Ishikawa (cell line): ENCODE results near the gene ENPEP.

Source experiments
- CEBPB ChIP-seq: IDR thresholded peaks from 2 replicates; pipeline ENCODE4 v1.6.1; 2012
- CREB1 ChIP-seq: IDR thresholded peaks from 2 replicates; pipeline ENCODE4 v1.6.1; 2012; ENCODE audit warnings: low read depth
- EGR1 ChIP-seq: IDR thresholded peaks from 2 replicates; pipeline ENCODE4 v1.6.1; 2012
- EP300 ChIP-seq: IDR thresholded peaks from 2 replicates; pipeline ENCODE4 v1.6.1; 2012; ENCODE audit warnings: borderline replicate concordance
- FOXM1 ChIP-seq: IDR thresholded peaks from 2 replicates; pipeline ENCODE4 v1.6.1; 2012; ENCODE audit warnings: low read depth, borderline replicate concordance
- NFIC ChIP-seq: IDR thresholded peaks from 2 replicates; pipeline ENCODE4 v1.6.1; 2012
- RAD21 ChIP-seq: IDR thresholded peaks from 2 replicates; pipeline ENCODE4 v1.6.1; 2012; ENCODE audit warnings: low read depth
- TAF1 ChIP-seq: IDR thresholded peaks from 2 replicates; pipeline ENCODE4 v1.6.1; 2012; ENCODE audit warnings: low read depth, mild to moderate bottlenecking
- TCF12 ChIP-seq: IDR thresholded peaks from 2 replicates; pipeline ENCODE4 v1.6.1; 2012; ENCODE audit warnings: low read depth
- TEAD4 ChIP-seq: IDR thresholded peaks from 2 replicates; pipeline ENCODE4 v1.6.1; 2012
- YY1 ChIP-seq: IDR thresholded peaks from 2 replicates; pipeline ENCODE4 v1.6.1; 2012; ENCODE audit warnings: low read depth
- ZBTB7A ChIP-seq: IDR thresholded peaks from 2 replicates; pipeline ENCODE4 v1.6.1; 2012; ENCODE audit warnings: low read depth
- TF ChIP-seq, protein P1 (sequence below): IDR thresholded peaks from 2 replicates; pipeline ENCODE4 v1.6.1; 2012
- TF ChIP-seq, protein P2 (sequence below): IDR thresholded peaks from 2 replicates; pipeline ENCODE4 v1.6.1; 2012; ENCODE audit warnings: low read depth, mild to moderate bottlenecking
- TF ChIP-seq, protein P3 (sequence below): IDR thresholded peaks from 2 replicates; pipeline ENCODE4 v1.6.1; 2012

ENPEP gene

DNA sequence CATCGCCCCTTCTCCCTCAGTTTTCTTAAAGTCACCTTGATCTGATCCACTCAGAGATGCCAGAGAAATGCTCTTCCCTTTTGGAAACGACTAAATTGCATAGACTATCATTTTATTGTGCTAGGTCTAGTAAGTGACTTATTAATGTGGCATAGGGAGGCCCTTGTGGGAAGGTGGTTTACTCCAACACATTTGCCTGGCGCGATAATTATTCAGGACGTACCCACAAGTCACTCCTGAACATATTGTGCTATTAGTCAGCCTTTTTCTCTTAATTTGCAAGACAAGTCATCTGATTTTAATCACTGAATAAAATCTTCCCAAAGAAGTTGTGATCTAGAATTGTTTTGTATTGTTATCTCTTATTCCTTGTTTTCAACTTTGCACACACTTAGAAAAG lies 7.6 kb downstream of the ENPEP start:
- TF ChIP-seq CREB1, result no peak
- TF ChIP-seq RAD21, result no peak
- no peak for TF ChIP-seq NFIC
- no peak for TF ChIP-seq TCF12
- no peak for TF ChIP-seq CEBPB
- TF ChIP-seq TEAD4, result no peak
- no peak for TF ChIP-seq YY1
- TF ChIP-seq TAF1, result no peak
- no peak for TF ChIP-seq EP300
- TF ChIP-seq, protein P1, sequence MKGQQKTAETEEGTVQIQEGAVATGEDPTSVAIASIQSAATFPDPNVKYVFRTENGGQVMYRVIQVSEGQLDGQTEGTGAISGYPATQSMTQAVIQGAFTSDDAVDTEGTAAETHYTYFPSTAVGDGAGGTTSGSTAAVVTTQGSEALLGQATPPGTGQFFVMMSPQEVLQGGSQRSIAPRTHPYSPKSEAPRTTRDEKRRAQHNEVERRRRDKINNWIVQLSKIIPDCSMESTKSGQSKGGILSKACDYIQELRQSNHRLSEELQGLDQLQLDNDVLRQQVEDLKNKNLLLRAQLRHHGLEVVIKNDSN, result no peak
- no peak for TF ChIP-seq ZBTB7A
- TF ChIP-seq, protein P2, sequence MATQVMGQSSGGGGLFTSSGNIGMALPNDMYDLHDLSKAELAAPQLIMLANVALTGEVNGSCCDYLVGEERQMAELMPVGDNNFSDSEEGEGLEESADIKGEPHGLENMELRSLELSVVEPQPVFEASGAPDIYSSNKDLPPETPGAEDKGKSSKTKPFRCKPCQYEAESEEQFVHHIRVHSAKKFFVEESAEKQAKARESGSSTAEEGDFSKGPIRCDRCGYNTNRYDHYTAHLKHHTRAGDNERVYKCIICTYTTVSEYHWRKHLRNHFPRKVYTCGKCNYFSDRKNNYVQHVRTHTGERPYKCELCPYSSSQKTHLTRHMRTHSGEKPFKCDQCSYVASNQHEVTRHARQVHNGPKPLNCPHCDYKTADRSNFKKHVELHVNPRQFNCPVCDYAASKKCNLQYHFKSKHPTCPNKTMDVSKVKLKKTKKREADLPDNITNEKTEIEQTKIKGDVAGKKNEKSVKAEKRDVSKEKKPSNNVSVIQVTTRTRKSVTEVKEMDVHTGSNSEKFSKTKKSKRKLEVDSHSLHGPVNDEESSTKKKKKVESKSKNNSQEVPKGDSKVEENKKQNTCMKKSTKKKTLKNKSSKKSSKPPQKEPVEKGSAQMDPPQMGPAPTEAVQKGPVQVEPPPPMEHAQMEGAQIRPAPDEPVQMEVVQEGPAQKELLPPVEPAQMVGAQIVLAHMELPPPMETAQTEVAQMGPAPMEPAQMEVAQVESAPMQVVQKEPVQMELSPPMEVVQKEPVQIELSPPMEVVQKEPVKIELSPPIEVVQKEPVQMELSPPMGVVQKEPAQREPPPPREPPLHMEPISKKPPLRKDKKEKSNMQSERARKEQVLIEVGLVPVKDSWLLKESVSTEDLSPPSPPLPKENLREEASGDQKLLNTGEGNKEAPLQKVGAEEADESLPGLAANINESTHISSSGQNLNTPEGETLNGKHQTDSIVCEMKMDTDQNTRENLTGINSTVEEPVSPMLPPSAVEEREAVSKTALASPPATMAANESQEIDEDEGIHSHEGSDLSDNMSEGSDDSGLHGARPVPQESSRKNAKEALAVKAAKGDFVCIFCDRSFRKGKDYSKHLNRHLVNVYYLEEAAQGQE, result no peak
- no peak for TF ChIP-seq FOXM1
- TF ChIP-seq, protein P3, sequence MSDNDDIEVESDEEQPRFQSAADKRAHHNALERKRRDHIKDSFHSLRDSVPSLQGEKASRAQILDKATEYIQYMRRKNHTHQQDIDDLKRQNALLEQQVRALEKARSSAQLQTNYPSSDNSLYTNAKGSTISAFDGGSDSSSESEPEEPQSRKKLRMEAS, result no peak
- TF ChIP-seq EGR1, result no peak

DNA sequence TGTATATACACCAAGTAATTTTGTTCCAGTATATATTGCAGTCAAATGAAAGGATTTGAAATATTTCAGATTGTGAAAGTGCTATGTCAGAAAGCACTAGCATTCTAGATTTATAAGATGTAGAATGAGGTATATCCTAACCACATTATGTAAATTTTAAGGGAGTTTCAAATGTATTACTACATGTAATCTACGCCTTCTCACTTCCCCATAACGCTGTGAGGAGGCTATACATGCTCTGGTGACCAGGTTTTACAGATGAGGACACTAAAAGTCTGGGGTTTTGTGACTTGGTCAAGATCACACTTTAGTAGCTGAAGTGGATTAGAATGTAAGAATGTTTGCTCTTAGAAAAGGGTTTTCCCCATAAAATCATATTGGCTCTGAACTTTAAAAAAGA lies 8.1 kb downstream of the ENPEP start:
- no peak for TF ChIP-seq TEAD4
- TF ChIP-seq TAF1, result no peak
- TF ChIP-seq EP300, result no peak
- TF ChIP-seq, protein P1, result no peak
- TF ChIP-seq NFIC, result no peak
- TF ChIP-seq CREB1, result no peak
- TF ChIP-seq EGR1, result no peak
- TF ChIP-seq, protein P3, result no peak
- TF ChIP-seq, protein P2, result no peak
- TF ChIP-seq YY1, result no peak
- no peak for TF ChIP-seq CEBPB
- no peak for TF ChIP-seq TCF12
- TF ChIP-seq FOXM1, result no peak
- no peak for TF ChIP-seq ZBTB7A
- no peak for TF ChIP-seq RAD21

DNA sequence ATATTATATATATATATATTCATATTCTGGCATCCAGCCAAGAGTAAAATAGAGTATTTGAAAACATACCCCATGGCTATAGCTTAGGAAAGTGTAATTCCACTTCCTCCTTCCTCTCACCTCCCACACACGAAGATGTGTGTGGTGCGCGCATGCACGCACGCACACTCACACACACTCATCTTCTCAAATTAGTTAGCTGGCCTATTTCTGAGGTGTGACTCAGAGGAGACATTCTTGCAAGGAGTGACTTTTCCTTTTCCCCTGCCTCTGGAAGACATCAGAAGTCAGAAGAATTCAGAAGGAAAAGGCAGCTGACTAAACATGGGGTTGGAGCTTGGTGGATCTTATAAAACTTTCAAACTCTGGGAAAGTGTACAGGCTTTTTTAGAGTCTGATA lies 8.8 kb downstream of the ENPEP start:
- TF ChIP-seq TCF12, result no peak
- TF ChIP-seq EGR1, result no peak

DNA sequence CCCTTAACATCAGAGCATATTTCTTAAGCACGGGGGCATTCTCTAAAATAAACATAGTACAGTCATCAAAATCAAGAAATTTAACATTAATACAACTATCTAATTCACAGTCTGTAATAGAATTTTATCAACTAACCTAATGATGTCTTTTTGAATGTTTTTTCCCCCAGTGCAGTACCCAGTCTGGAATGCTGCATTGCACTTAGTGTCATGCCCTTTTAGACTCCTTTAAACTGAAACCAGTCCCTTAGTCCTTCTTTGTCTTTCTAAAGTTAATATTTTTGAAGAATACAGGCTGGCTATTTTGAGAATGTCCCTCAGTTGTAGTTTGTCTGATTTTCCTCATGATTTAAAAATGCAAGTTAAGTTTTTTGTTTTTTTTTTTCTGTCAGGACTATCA lies 9.5 kb downstream of the ENPEP start:
- TF ChIP-seq EP300 (no peak), TAF1 (no peak), YY1 (no peak), FOXM1 (no peak), TCF12 (no peak), NFIC (no peak), TEAD4 (no peak), EGR1 (no peak), ZBTB7A (no peak), CEBPB (no peak)
- TF ChIP-seq, protein P1, result no peak

DNA sequence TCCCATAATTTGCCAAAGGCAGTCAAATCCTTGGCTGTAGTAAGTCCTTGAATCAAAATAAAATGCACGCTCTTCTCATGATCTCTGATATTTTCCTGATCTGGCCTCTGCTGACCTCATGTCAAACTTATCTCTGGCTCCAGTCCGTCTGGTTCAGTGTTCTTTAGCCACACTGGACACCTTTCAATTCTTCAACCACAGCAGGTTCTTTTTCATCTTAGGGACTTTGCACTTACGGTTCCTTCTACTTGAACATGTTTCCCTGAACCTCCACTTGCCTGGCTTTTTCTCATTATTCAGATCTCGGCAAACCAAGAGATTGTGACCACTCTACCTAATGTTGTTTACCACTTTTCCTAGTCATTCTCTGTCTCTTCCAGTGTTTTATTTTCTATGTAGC lies 10.3 kb downstream of the ENPEP start:
- no peak for TF ChIP-seq EGR1
- TF ChIP-seq YY1, result no peak

DNA sequence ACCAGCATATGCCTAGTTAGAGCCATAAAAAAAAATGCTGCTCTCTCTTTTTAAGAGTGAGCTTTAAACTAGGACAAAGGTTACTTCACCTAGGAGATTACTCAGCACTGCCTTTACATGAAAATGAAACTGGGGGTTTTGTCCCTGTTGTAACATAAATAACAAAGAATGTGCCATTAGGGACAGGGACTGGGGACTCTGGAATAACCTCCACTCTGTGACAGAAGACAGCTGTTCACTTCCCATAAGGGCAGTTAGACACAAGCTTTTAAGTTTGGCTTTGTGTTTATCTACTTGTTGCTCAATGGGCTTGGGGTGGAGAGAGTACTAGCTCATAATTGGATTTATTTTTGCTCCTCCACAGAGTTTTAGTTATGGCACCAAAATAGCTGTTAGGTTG lies 11.9 kb downstream of the ENPEP start:
- TF ChIP-seq, protein P2, result no peak
- TF ChIP-seq RAD21 (no peak), CEBPB (no peak), ZBTB7A (no peak), CREB1 (no peak), TEAD4 (no peak), EGR1 (no peak), TCF12 (no peak), EP300 (no peak), NFIC (no peak), FOXM1 (no peak), TAF1 (no peak), YY1 (no peak)
- TF ChIP-seq, protein P1, result no peak
- TF ChIP-seq, protein P3, result no peak
